ENCODE results near the gene CSMD2. TPM values are rescaled to one million over a fixed set of nuclear protein-coding genes. Genes with fewer than 3 reads are reported as not detected.

Gene CSMD2
- total RNA-seq, 2 experiments from 2014 or later, result not detected

- ChIA-PET POLR2A (no interaction called here), CTCF (no interaction called here)
- Mint-ChIP-seq H3K27ac (no peak overlapping the region), H3K4me3 (no peak overlapping the region), H3K36me3 (ENCODE audit: low read depth) (no peaks in the 10 kb centered on the region), H3K9me3 (no peaks in the 10 kb centered on the region), H3K27me3 (peaks cover 60% of the 10 kb centered on the region), H3K4me1 (ENCODE audit: low read depth) (peaks cover 8% of the 10 kb centered on the region)
- intact Hi-C loops (cut with micrococcal nuclease), result no loop called here
- ATAC-seq, result no peak
- DNase-seq, result no peak
- TF ChIP-seq CTCF (IDR thresholded peaks at IDR 0.05), result no peak
Observed at GRCh38 chr1:34166191-34166624, 1.2 kb upstream of the CSMD2 start.

GRCh38 chr1:34165422-34165921, 442 bp upstream of the CSMD2 start:
- CTCF ChIA-PET, result interaction anchor here (0.7 kb wide), 1 partner anchor 532 kb away, joined by 3 read pairs; no protein-coding TSS in a partner anchor
- intact Hi-C loops (cut with micrococcal nuclease), result no loop called here
- H3K4me1 Mint-ChIP-seq (ENCODE audit: low read depth), result peaks cover 8% of the 10 kb centered on the region
- POLR2A ChIA-PET, result no interaction called here
- no peak for DNase-seq
- no peak overlapping the region for H3K27ac Mint-ChIP-seq
- no peaks in the 10 kb centered on the region for H3K9me3 Mint-ChIP-seq
- ATAC-seq, result no peak
- H3K36me3 Mint-ChIP-seq (ENCODE audit: low read depth), result no peaks in the 10 kb centered on the region
- H3K27me3 Mint-ChIP-seq, result peaks cover 58% of the 10 kb centered on the region
- no peak for TF ChIP-seq CTCF (IDR thresholded peaks at IDR 0.05)
- H3K4me3 Mint-ChIP-seq, result no peak overlapping the region

- no peak for TF ChIP-seq CTCF (IDR thresholded peaks at IDR 0.05)
- peaks cover 8% of the 10 kb centered on the region for H3K4me1 Mint-ChIP-seq (ENCODE audit: low read depth)
- intact Hi-C loops (cut with micrococcal nuclease), result no loop called here
- no peak overlapping the region for H3K27ac Mint-ChIP-seq
- CTCF ChIA-PET, result interaction anchor here (0.7 to 1.3 kb wide), 4 partner anchors 15 to 539 kb away, joined by 3 read pairs; no protein-coding TSS in a partner anchor
- H3K4me3 Mint-ChIP-seq, result no peak overlapping the region
- H3K9me3 Mint-ChIP-seq, result no peaks in the 10 kb centered on the region
- H3K27me3 Mint-ChIP-seq, result peaks cover 66% of the 10 kb centered on the region
- POLR2A ChIA-PET, result no interaction called here
- no peak for DNase-seq
- no peaks in the 10 kb centered on the region for H3K36me3 Mint-ChIP-seq (ENCODE audit: low read depth)
- no peak for ATAC-seq
Observed at GRCh38 chr1:34163792-34164731, 968 bp downstream of the CSMD2 start.

GRCh38 chr1:34162852-34163766, 1.9 kb downstream of the CSMD2 start:
- peaks cover 60% of the 10 kb centered on the region for H3K27me3 Mint-ChIP-seq

More at GRCh38 chr1:34162852-34163766, 1.9 kb downstream of the CSMD2 start:
- intact Hi-C loops (cut with micrococcal nuclease), result no loop called here
- ChIA-PET CTCF (interaction anchor here (0.7 to 1.3 kb wide), 6 partner anchors 9 to 538 kb away, joined by 3 read pairs; no protein-coding TSS in a partner anchor), POLR2A (no interaction called here)
- peaks cover 8% of the 10 kb centered on the region for H3K4me1 Mint-ChIP-seq (ENCODE audit: low read depth)
- H3K9me3 Mint-ChIP-seq, result no peaks in the 10 kb centered on the region
- H3K36me3 Mint-ChIP-seq (ENCODE audit: low read depth), result no peaks in the 10 kb centered on the region
- no peak overlapping the region for H3K27ac Mint-ChIP-seq
- no peak overlapping the region for H3K4me3 Mint-ChIP-seq
- DNase-seq (peak; percentile 62), ATAC-seq (peak; percentile 80)
- TF ChIP-seq CTCF (IDR thresholded peaks at IDR 0.05), result peak; percentile 62
